ENCODE measurements around the gene ANGPTL3.
"Not testable (repeated sequence)": the region's sequence is repeated elsewhere in the genome, so short reads cannot be mapped to it uniquely, and the experiment has no call there.

The ANGPTL3 gene, protein sequence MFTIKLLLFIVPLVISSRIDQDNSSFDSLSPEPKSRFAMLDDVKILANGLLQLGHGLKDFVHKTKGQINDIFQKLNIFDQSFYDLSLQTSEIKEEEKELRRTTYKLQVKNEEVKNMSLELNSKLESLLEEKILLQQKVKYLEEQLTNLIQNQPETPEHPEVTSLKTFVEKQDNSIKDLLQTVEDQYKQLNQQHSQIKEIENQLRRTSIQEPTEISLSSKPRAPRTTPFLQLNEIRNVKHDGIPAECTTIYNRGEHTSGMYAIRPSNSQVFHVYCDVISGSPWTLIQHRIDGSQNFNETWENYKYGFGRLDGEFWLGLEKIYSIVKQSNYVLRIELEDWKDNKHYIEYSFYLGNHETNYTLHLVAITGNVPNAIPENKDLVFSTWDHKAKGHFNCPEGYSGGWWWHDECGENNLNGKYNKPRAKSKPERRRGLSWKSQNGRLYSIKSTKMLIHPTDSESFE

DNA sequence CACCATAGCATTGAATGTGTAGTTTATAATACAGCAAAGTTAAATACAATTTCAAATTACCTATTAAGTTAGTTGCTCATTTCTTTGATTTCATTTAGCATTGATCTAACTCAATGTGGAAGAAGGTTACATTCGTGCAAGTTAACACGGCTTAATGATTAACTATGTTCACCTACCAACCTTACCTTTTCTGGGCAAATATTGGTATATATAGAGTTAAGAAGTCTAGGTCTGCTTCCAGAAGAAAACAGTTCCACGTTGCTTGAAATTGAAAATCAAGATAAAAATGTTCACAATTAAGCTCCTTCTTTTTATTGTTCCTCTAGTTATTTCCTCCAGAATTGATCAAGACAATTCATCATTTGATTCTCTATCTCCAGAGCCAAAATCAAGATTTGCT lies at the start of gene ANGPTL3:
Gene ANGPTL3, plus strand, starts transcription at position 240 of the 400 bp plus-strand sequence. Its CDS starts 47 bp downstream, at position 287.
- DNase-seq (ENCODE audit: low spot score): no peak

- no peak for DNase-seq (ENCODE audit: low spot score)
These were observed 36.0 kb upstream of the ANGPTL3 start for GRCh38 chr1:62561306-62561705.

GRCh38 chr1:62567182-62567581 lies 30.1 kb upstream of the ANGPTL3 start:
- not testable (repeated sequence) for DNase-seq (ENCODE audit: low spot score)

GRCh38 chr1:62567926-62568325 lies 29.4 kb upstream of the ANGPTL3 start:
- not testable (repeated sequence) for DNase-seq (ENCODE audit: low spot score)

DNA sequence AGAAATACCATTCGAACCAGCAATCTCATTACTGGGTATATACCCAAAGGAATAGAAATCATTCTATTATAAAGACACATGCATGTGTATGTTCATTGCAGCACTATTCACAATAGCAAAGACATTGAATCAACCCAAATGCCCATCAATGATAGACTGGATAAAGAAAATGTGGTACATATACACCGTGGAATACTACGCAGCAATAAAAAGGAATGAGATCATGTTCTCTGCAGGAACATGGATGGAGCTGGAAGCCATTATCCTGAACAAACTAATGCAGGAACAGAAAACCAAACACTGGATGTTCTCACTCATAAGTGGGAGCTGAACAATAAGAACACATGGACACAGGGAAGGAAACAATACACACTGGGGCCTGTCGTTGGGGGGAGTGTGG lies 25.8 kb upstream of the ANGPTL3 start:
- not testable (repeated sequence) for DNase-seq (ENCODE audit: low spot score)

- DNase-seq (ENCODE audit: low spot score): no peak
These were observed 24.8 kb upstream of the ANGPTL3 start for GRCh38 chr1:62572476-62572875.

- no peak for DNase-seq (ENCODE audit: low spot score)
These were observed 23.6 kb upstream of the ANGPTL3 start for GRCh38 chr1:62573675-62574074.

DNA sequence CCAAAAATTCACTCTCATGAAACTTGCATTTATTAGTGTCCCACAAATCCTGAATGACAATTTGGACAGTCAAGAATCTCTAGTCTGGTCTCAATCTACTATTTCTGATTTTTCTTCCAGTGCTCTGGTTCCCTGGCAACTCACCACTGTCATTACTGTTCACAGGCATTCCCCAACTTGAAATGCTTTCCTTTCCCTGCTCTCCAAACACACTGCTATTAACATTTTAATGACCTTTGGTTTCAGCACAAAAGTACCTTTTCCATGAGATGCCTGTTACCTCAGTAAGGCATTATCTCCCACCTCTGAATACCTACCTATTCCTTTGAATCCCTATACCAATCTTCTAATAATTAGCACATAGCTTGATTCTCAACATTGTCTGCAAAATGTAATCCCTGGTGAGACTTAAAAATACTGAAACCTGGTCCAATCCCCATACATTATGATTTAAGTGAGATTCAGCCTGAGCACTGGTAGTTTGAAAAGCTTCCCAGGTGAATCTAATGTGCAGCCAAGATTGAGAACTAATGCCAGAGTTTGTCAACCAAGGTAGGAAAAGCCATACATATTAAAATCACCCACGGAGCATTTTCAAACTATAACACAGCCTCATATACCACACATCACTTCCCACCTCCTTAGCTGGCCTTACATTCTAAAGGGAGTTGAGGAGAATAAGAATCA lies 11.7 kb upstream of the ANGPTL3 start:
- no peak for DNase-seq (ENCODE audit: low spot score)

- DNase-seq (ENCODE audit: low spot score): no peak
These were observed 9.3 kb upstream of the ANGPTL3 start for GRCh38 chr1:62588000-62588399.

DNA sequence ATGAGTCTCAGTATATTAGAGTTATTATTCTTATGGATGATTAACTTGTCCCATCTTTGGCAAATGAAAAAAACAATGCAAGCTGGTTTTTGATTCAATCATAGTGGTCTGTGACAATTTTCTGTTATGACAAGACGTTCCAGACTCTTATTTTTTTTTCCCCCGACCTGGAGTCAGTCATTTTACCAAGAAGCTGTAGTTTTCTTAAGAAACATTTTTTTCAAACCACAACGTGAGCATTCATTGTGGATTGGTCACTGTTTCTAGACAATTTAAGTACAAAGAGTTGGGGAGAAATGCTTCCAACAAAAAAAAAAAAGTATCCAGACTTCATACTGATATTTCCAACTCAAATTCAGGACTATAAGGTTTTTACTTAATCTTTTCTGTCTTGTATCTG lies 8.0 kb upstream of the ANGPTL3 start:
- no peak for DNase-seq (ENCODE audit: low spot score)

- no peak for DNase-seq (ENCODE audit: low spot score)
These were observed 6.9 kb upstream of the ANGPTL3 start for GRCh38 chr1:62590255-62590969.

- no peak for DNase-seq (ENCODE audit: low spot score)
These were observed 6.4 kb upstream of the ANGPTL3 start for GRCh38 chr1:62590970-62591368.

DNA sequence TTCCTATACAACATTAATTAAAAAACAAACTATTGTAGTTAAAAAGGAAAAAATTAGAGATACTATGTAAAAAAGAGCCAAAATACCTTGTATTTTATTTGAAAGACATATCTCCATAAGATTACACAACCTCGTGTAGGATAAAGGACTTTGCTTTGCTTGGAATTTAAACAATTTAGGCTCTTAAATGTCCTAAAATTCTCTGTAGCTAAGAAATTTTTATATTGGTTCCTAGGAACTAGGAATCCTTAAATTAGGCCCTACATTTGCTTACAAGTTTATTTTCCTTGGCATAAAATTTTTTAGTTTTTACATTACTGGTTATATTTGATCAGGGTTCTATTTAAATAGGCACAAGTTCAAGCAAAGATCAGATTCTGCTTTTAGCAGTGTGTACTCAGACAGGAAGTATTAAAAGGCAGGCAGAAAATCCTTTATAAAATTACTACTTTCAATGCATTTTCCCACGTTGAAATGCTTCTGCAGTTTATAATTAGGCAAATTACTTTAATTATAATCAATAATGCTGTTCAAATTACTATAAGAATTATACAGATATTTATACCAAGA lies 3.4 kb upstream of the ANGPTL3 start:
- DNase-seq (ENCODE audit: low spot score): no peak

GRCh38 chr1:62595647-62596046 lies 1.7 kb upstream of the ANGPTL3 start:
- no peak for DNase-seq (ENCODE audit: low spot score)

- DNase-seq (ENCODE audit: low spot score): no peak
These were observed 1.7 kb downstream of the ANGPTL3 start for GRCh38 chr1:62599044-62599443.

DNA sequence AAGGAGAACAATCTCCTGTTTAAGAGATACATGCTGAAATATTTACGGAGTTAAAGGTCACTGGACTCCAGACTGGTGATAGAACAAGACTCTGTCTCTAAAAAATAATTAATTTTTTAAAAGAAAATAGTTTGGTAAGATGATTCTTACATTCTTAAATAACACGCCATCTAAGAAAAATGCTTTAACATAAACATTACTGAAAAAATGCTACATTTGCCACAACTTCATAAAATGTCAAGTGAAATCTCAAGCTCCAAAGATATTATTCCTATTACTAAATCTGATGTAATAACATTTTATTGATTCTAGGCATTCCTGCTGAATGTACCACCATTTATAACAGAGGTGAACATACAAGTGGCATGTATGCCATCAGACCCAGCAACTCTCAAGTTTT lies 4.1 kb downstream of the ANGPTL3 start:
- DNase-seq (ENCODE audit: low spot score): no peak

DNA sequence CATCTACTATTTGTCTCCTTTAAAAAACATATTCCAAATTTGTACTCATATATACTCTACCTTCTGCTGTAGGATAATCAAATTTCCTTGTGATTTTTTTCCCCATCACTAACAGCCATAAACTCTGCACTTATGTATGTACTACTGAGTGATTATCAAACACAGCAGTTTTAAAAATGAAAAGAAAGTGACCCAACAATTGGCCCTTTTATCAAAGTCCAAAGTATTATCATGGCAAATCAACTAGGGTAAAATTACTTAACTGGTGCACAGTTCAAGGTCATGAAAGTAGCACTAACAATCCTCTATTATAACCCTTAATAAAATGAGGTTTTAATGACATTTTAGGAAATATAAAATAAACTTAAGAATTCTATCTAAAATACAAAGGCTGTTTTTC lies 11.6 kb downstream of the ANGPTL3 start:
- no peak for DNase-seq (ENCODE audit: low spot score)

GRCh38 chr1:62610588-62610987 lies 13.3 kb downstream of the ANGPTL3 start:
- DNase-seq (ENCODE audit: low spot score): not testable (repeated sequence)

DNA sequence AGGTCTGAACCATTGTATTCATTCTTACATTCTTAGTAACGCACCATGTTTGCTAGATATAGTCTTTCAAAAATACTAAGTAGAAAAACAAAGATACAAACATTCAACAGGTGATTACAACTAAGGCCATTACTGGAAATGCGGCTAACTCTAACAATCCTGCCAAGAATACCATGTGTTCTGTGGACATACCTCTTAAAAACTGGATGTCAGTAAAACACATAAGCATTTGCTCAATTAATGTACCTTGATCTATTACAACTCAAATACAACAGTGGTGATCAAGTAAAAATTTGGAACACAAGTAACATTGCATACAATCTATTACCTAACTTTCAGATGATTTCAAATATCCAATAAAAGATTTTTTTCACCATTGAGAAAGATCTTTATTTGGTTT lies 15.4 kb downstream of the ANGPTL3 start:
- DNase-seq (ENCODE audit: low spot score): no peak

DNA sequence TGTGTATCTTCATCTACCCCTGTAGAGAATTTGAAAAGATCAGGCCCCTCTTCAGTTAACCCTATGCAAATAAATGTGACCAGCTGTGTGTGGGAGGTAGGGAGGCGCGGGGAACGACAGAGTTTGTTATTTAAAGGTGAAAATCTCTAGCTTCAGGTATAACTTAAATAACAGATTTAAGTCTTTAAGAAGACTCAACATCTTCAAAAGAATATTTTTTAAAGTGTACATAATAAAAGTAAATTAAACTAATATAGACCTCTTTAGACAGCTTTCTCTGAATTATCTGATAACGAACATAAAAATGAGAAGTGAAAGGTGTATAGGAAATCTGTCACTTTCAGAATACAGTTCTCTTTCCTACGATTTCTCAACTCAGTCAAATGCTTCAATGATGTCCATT lies 16.0 kb downstream of the ANGPTL3 start:
- no peak for DNase-seq (ENCODE audit: low spot score)

DNA sequence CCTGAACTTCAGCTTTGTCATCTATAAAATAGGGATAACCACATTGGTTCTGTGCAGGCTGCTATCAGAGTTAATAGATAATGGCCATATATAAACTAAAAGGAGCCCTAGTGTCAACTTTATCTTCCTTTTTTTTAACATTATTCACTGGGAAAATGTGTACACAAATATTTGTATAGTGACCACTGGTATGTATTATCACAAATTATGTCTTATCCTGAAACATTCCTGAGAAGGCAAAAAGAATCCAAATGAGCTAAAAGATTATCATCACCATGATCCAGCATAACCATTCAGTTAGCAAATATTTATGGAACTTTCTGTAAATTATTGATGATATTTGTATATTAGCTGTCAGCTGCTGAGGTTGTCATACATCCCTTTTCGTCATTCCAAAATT lies 16.6 kb downstream of the ANGPTL3 start:
- no peak for DNase-seq (ENCODE audit: low spot score)

- DNase-seq (ENCODE audit: low spot score): no peak
These were observed 24.6 kb downstream of the ANGPTL3 start for GRCh38 chr1:62621907-62622306.
